HCT116 (cell line): ENCODE data around the gene PRCP. TPM values are rescaled to one million over a fixed set of nuclear protein-coding genes. Genes with fewer than 3 reads are reported as not detected.

Experiments used
- ATAC-seq: fragments of 200-7000 bp; cut with Tn5 transposase; 2 replicates; pipeline ENCODE4 v1.9.1; 2020; ENCODE audit warnings: mild to moderate bottlenecking, moderate library complexity
- BruUV-seq: library from RNA; stranded (reverse); fragments of 400-500 nt; replicated peaks from 2 replicates; lab custom pipeline; 2021; lab: Mats Ljungman, UMichigan
- CTCF ChIA-PET: fragments of 300-600 bp; sonication (Branson Sonifier 250); formaldehyde crosslinking; loops from one replicate; lab custom pipeline; 2021; ENCODE audit warnings: antibody characterized with exemption; lab: Charles Lee
- POLR2A ChIA-PET: fragments of 300-600, 350-600 bp; sonication (Branson Sonifier 250); formaldehyde crosslinking; loops from one replicate; lab custom pipeline; 2021; ENCODE audit warnings: antibody characterized with exemption; lab: Charles Lee
- RAD21 ChIA-PET, 2 experiments: fragments of 300-600 bp; sonication (Branson Sonifier 250); formaldehyde crosslinking; loops; one replicate each; lab custom pipeline; 2023; ENCODE audit warnings: low total read pairs in 2 of 2; ENCODE audit not compliant: uncharacterized antibody in 2 of 2, unreplicated experiment in 2 of 2, low non-redundant PET in 1 of 2; lab: Charles Lee
- DNase-seq: peaks from one replicate; pipeline ENCODE4 v3.0.0-alpha.2; 2010; ENCODE audit warnings: low read depth, low spot score
- H2AFZ ChIP-seq: fragments of 200-600 bp; shearing (Covaris generic), sonication (generic); 2 replicates; pipeline ENCODE4 v1.6.1; 2017; ENCODE audit warnings: low read depth, mixed run types, mixed read lengths, antibody characterized with exemption, low read length; ENCODE audit not compliant: poor library complexity, severe bottlenecking
- H3K27ac ChIP-seq: 2 replicates; pipeline ENCODE4 v1.5.1; 2012; ENCODE audit warnings: low read depth, low read length
- H3K27me3 ChIP-seq: fragments of 200-600 bp; sonication (generic); 2 replicates; pipeline ENCODE4 v1.6.1; 2016; ENCODE audit warnings: mixed run types, low read length, mixed read lengths; ENCODE audit not compliant: insufficient read depth
- H3K36me3 ChIP-seq, 2 experiments: fragments of 200-500 bp in 1 of 2; fragments of 200-600 bp in 1 of 2; sonication (Bioruptor generic) in 1 of 2; sonication (generic) in 1 of 2; 2 replicates each; pipeline versions ENCODE4 v1.5.1 to v1.6.1; 2014 to 2016; ENCODE audit warnings: low read length in 2 of 2, inconsistent platforms in 1 of 2, mixed read lengths in 1 of 2, mixed run types in 1 of 2; ENCODE audit not compliant: insufficient read depth in 2 of 2, control insufficient read depth in 1 of 2
- H3K4me1 ChIP-seq, 2 experiments: fragments of 200-600 bp in 1 of 2; sonication (generic) in 1 of 2; 2 replicates each; pipeline versions ENCODE4 v1.5.1 to v1.6.1; 2012 to 2017; ENCODE audit warnings: low read length in 2 of 2, inconsistent platforms in 1 of 2, mild to moderate bottlenecking in 1 of 2, mixed read lengths in 1 of 2, mixed run types in 1 of 2, moderate library complexity in 1 of 2; ENCODE audit not compliant: insufficient read depth in 2 of 2, control insufficient read depth in 1 of 2
- H3K4me2 ChIP-seq: fragments of 200-600 bp; sonication (generic); 2 replicates; pipeline ENCODE4 v1.6.1; 2017; ENCODE audit warnings: mixed run types, low read length, mixed read lengths
- H3K4me3 ChIP-seq, 2 experiments: fragments of 200-600 bp in 1 of 2; sonication (generic) in 1 of 2; replicated peaks in 1 of 2; 2 replicates each; pipeline ENCODE4 v1.5.1; 2011 to 2016; ENCODE audit warnings: low read length in 2 of 2, control low read depth in 1 of 2, low read depth in 1 of 2, mild to moderate bottlenecking in 1 of 2, mixed read lengths in 1 of 2, mixed run types in 1 of 2
- H3K79me2 ChIP-seq: fragments of 200-600 bp; sonication (generic); 2 replicates; pipeline ENCODE4 v1.6.1; 2017; ENCODE audit warnings: mild to moderate bottlenecking, mixed run types, low read length, moderate library complexity, mixed read lengths; ENCODE audit not compliant: insufficient read depth
- H3K9ac ChIP-seq: fragments of 200-600 bp; sonication (generic); 2 replicates; pipeline ENCODE4 v1.6.1; 2016; ENCODE audit warnings: low read length, mixed read lengths
- H3K9me2 ChIP-seq: fragments of 200-600 bp; sonication (generic), shearing (Covaris generic); 2 replicates; pipeline ENCODE4 v1.6.1; 2017; ENCODE audit warnings: mixed run types, mild to moderate bottlenecking, moderate library complexity; ENCODE audit not compliant: insufficient read depth
- H3K9me3 ChIP-seq, 2 experiments: fragments of 200-500 bp in 1 of 2; fragments of 200-600 bp in 1 of 2; sonication (Bioruptor generic) in 1 of 2; sonication (generic) in 1 of 2; 2 replicates each; pipeline ENCODE4 v1.6.1; 2014 to 2017; ENCODE audit warnings: low read length in 2 of 2, mixed read lengths in 2 of 2, inconsistent platforms in 1 of 2, low read depth in 1 of 2, mild to moderate bottlenecking in 1 of 2, mixed run types in 1 of 2, moderate library complexity in 1 of 2; ENCODE audit not compliant: control insufficient read depth in 1 of 2, insufficient read depth in 1 of 2
- H4K20me1 ChIP-seq: fragments of 200-600 bp; sonication (generic), shearing (Covaris generic); 2 replicates; pipeline ENCODE4 v1.6.1; 2017; ENCODE audit warnings: mixed run types, mild to moderate bottlenecking, moderate library complexity; ENCODE audit not compliant: insufficient read depth
- ATF3 ChIP-seq: IDR thresholded peaks from 2 replicates; pipeline ENCODE4 v1.6.1; 2012
- CBX3 ChIP-seq: IDR thresholded peaks from 2 replicates; pipeline ENCODE4 v1.6.1; 2012; ENCODE audit warnings: low read depth
- CEBPB ChIP-seq: IDR thresholded peaks from 2 replicates; pipeline ENCODE4 v1.6.1; 2012; ENCODE audit warnings: low read depth
- EGR1 ChIP-seq: IDR thresholded peaks from 2 replicates; pipeline ENCODE4 v1.6.1; 2012; ENCODE audit warnings: low read depth
- EZH2 ChIP-seq: fragments of 200-600 bp; sonication (generic); IDR thresholded peaks from 2 replicates; pipeline ENCODE4 v1.6.1; 2017; ENCODE audit warnings: antibody characterized with exemption, mixed run types
- EZH2phosphoT487 ChIP-seq: fragments of 200-600 bp; IDR thresholded peaks from 2 replicates; pipeline ENCODE4 v1.6.1; 2018; ENCODE audit warnings: antibody characterized with exemption, borderline replicate concordance
- JUND ChIP-seq: IDR thresholded peaks from 2 replicates; pipeline ENCODE4 v1.6.1; 2012
- MAX ChIP-seq: IDR thresholded peaks from 2 replicates; pipeline ENCODE4 v1.6.1; 2012
- POLR2A ChIP-seq: IDR thresholded peaks from 2 replicates; pipeline ENCODE4 v1.7.0; 2011; ENCODE audit warnings: borderline replicate concordance; ENCODE audit not compliant: insufficient read depth, insufficient read length; ENCODE audit errors: extremely low read depth
- RAD21 ChIP-seq: IDR thresholded peaks from 2 replicates; pipeline ENCODE4 v1.6.1; 2012; ENCODE audit warnings: low read depth, mild to moderate bottlenecking
- SIN3A ChIP-seq: IDR thresholded peaks from 2 replicates; pipeline ENCODE4 v1.6.1; 2012; ENCODE audit warnings: low read depth
- SP1 ChIP-seq: IDR thresholded peaks from 2 replicates; pipeline ENCODE4 v1.6.1; 2012; ENCODE audit warnings: low read depth
- SRF ChIP-seq: IDR thresholded peaks from 2 replicates; pipeline ENCODE4 v1.6.1; 2012; ENCODE audit warnings: low read depth
- TCF7L2 ChIP-seq: IDR thresholded peaks from 2 replicates; pipeline ENCODE4 v1.7.0; 2011; ENCODE audit warnings: borderline replicate concordance, inconsistent platforms; ENCODE audit not compliant: insufficient read depth, insufficient read length; ENCODE audit errors: extremely low read depth
- ZBTB33 ChIP-seq: IDR thresholded peaks from 2 replicates; pipeline ENCODE4 v1.6.1; 2011; ENCODE audit warnings: mild to moderate bottlenecking, low read length, moderate library complexity; ENCODE audit not compliant: insufficient replicate concordance; ENCODE audit errors: extremely low read depth
- ZFX ChIP-seq: fragments of 450-650 bp; IDR thresholded peaks from 2 replicates; pipeline ENCODE4 v1.6.1; 2017
- ZNF274 ChIP-seq: fragments of 200-500 bp; sonication (Bioruptor generic); IDR thresholded peaks from 2 replicates; pipeline ENCODE4 v1.6.1; 2014; ENCODE audit warnings: mild to moderate bottlenecking, low read depth, low read length, inconsistent platforms
- intact Hi-C: fragments of 100-400 bp; cut with micrococcal nuclease; formaldehyde crosslinking; loops from 2 replicates; pipeline ENCODE4 v1.10.0; 2022
- total RNA-seq: library from RNA; stranded (reverse); gene quantifications from one replicate; pipeline ENCODE4 v1.2.1, GENCODE V29; 2021; ENCODE audit not compliant: unreplicated experiment

PRCP gene
- total RNA-seq, 1 experiment from 2014 or later = 50.0 TPM

- no peak overlapping the region for H3K9ac ChIP-seq
- no peak overlapping the region for H3K4me2 ChIP-seq
- H3K4me1 ChIP-seq = no peaks in the 10 kb centered on the region
- TF ChIP-seq POLR2A (no peak), TCF7L2 (no peak), CEBPB (no peak), ZNF274 (no peak), RAD21 (no peak), ATF3 (no peak), SIN3A (no peak)
- H2AFZ ChIP-seq = no peak overlapping the region
- no peaks in the 10 kb centered on the region for H3K36me3 ChIP-seq
- no peak overlapping the region for H3K27ac ChIP-seq
- H4K20me1 ChIP-seq = no peaks in the 10 kb centered on the region
- no TSS peak for BruUV-seq
- H3K79me2 ChIP-seq = no peaks in the 10 kb centered on the region
- ATAC-seq (no peak), DNase-seq (no peak)
- POLR2A ChIA-PET = no interaction called here
- RAD21 ChIA-PET = interaction anchor here in 1 of 2 experiments (0.6 kb wide), 1 partner anchor 131 kb away, joined by 3 read pairs; no protein-coding TSS in a partner anchor
- intact Hi-C loops = no loop called here
- CTCF ChIA-PET = no interaction called here
- no peaks in the 10 kb centered on the region for H3K9me2 ChIP-seq
- no peak overlapping the region for H3K4me3 ChIP-seq
- peaks cover 27% of the 10 kb centered on the region for H3K27me3 ChIP-seq
- H3K9me3 ChIP-seq = no peaks in the 10 kb centered on the region
Observed at GRCh38 chr11:82818409-82819043, 81.7 kb downstream of the PRCP start.

GRCh38 chr11:82815406-82815805 lies 84.8 kb downstream of the PRCP start:
- intact Hi-C loops = no loop called here
- DNase-seq = no peak
- no peak overlapping the region for H3K27ac ChIP-seq
- H3K4me2 ChIP-seq = no peak overlapping the region
- no peaks in the 10 kb centered on the region for H3K79me2 ChIP-seq
- H3K27me3 ChIP-seq = peaks cover 50% of the 10 kb centered on the region
- no peak overlapping the region for H3K9ac ChIP-seq
- H3K9me3 ChIP-seq = no peaks in the 10 kb centered on the region
- ChIA-PET CTCF (no interaction called here), POLR2A (no interaction called here), RAD21 (no interaction called here)
- no peak for ATAC-seq
- no peaks in the 10 kb centered on the region for H3K9me2 ChIP-seq
- H3K4me1 ChIP-seq = no peaks in the 10 kb centered on the region
- H2AFZ ChIP-seq = no peak overlapping the region
- H3K4me3 ChIP-seq = no peak overlapping the region
- no peaks in the 10 kb centered on the region for H4K20me1 ChIP-seq
- H3K36me3 ChIP-seq = no peaks in the 10 kb centered on the region
- BruUV-seq = no TSS peak
- no peak for TF ChIP-seq EZH2
- TF ChIP-seq EGR1 = no peak
- TF ChIP-seq RAD21 = no peak
- no peak for TF ChIP-seq SP1
- TF ChIP-seq CEBPB = no peak
- TF ChIP-seq EZH2phosphoT487 = no peak
- no peak for TF ChIP-seq CBX3
- no peak for TF ChIP-seq SRF
- TF ChIP-seq ZNF274 = no peak
- TF ChIP-seq ZFX = no peak
- TF ChIP-seq TCF7L2 = no peak
- TF ChIP-seq JUND = no peak
- TF ChIP-seq ZBTB33 = no peak
- no peak for TF ChIP-seq MAX
- no peak for TF ChIP-seq ATF3
